Measurements from ENCODE around the gene CFAP74.
"Not testable (repeated sequence)": the region's sequence is repeated elsewhere in the genome, so short reads cannot be mapped to it uniquely, and the experiment has no call there.

Gene CFAP74

GRCh38 chr1:1895456-1896336 is 107.9 kb downstream of the CFAP74 start:
- no peak for DNase-seq (ENCODE audit: low spot score)

- no peak for DNase-seq (ENCODE audit: low spot score)
Observed at GRCh38 chr1:1895060-1895418, 108.5 kb downstream of the CFAP74 start.

- no peak for DNase-seq (ENCODE audit: low spot score)
Observed at GRCh38 chr1:1894354-1895059, 109.1 kb downstream of the CFAP74 start.

- no peak for DNase-seq (ENCODE audit: low spot score)
Observed at GRCh38 chr1:1893997-1894353, 109.6 kb downstream of the CFAP74 start.

- DNase-seq (ENCODE audit: low spot score): no peak
Observed at GRCh38 chr1:1893291-1893985, 110.1 kb downstream of the CFAP74 start.

GRCh38 chr1:1892763-1893120 is 110.8 kb downstream of the CFAP74 start:
- no peak for DNase-seq (ENCODE audit: low spot score)

- DNase-seq (ENCODE audit: low spot score): no peak
Observed at GRCh38 chr1:1892079-1892762, 111.4 kb downstream of the CFAP74 start.

- DNase-seq (ENCODE audit: low spot score): peak; percentile 89
Observed at GRCh38 chr1:1891349-1892078, 112.1 kb downstream of the CFAP74 start.

GRCh38 chr1:1890506-1891348 is 112.9 kb downstream of the CFAP74 start, which contains the start of gene GNB1:
GNB1 (minus strand) TSS chr1:1891087; CDS start chr1:1825453, 65,634 bp downstream.
- peak; percentile 98 for DNase-seq (ENCODE audit: low spot score)

GRCh38 chr1:1889847-1890505 is 113.6 kb downstream of the CFAP74 start:
- DNase-seq (ENCODE audit: low spot score): peak; percentile 65

GRCh38 chr1:1889090-1889750 is 114.4 kb downstream of the CFAP74 start:
- no peak for DNase-seq (ENCODE audit: low spot score)

- not testable (repeated sequence) for DNase-seq (ENCODE audit: low spot score)
Observed at GRCh38 chr1:1883890-1884289, 119.7 kb downstream of the CFAP74 start.

- no peak for DNase-seq (ENCODE audit: low spot score)
Observed at GRCh38 chr1:1883092-1883873, 120.3 kb downstream of the CFAP74 start.

- DNase-seq (ENCODE audit: low spot score): no peak
Observed at GRCh38 chr1:1881727-1882126, 121.9 kb downstream of the CFAP74 start.

- no peak for DNase-seq (ENCODE audit: low spot score)
Observed at GRCh38 chr1:1880617-1881312, 122.8 kb downstream of the CFAP74 start.

GRCh38 chr1:1879942-1880341 is 123.6 kb downstream of the CFAP74 start:
- no peak for DNase-seq (ENCODE audit: low spot score)

- no peak for DNase-seq (ENCODE audit: low spot score)
Observed at GRCh38 chr1:1877865-1878436, 125.6 kb downstream of the CFAP74 start.
